Psoas muscle (tissue), 8 donors: ENCODE results near the gene FGFR1OP2. TPM values are rescaled to one million over a fixed set of nuclear protein-coding genes. Genes with fewer than 3 reads are reported as not detected.

ENCODE experiments used
- ATAC-seq, 4 donors: fragments of 200-7000 bp; cut with Tn5 transposase; one replicate each; pipeline ENCODE4 v1.9.1; 2020; ENCODE audit warnings: moderate library complexity in 3 of 4, mild to moderate bottlenecking in 2 of 4
- DNase-seq, 2 donors: peaks; one replicate each; pipeline ENCODE4 v3.0.0-alpha.2; 2020
- H3K27ac ChIP-seq: fragments of 200-600 bp; one replicate; pipeline ENCODE4 v1.8.0; 2022
- H3K27me3 ChIP-seq, 3 donors: fragments of 200-600 bp in 1 of 3; one replicate each; pipeline versions ENCODE4 v1.6.1 to v1.8.0; 2013 to 2022; ENCODE audit warnings: low read length in 2 of 3, mild to moderate bottlenecking in 2 of 3, moderate library complexity in 1 of 3; ENCODE audit not compliant: insufficient read depth in 3 of 3
- H3K36me3 ChIP-seq, 2 donors: fragments of 200-600 bp in 1 of 2; one replicate each; pipeline versions ENCODE4 v1.6.1 to v1.8.0; 2013 to 2022; ENCODE audit warnings: low read depth in 1 of 2, mild to moderate bottlenecking in 1 of 2, moderate library complexity in 1 of 2; ENCODE audit not compliant: insufficient read depth in 1 of 2
- H3K4me1 ChIP-seq: fragments of 200-600 bp; one replicate; pipeline ENCODE4 v1.8.0; 2022
- H3K4me3 ChIP-seq: fragments of 200-600 bp; one replicate; pipeline ENCODE4 v1.8.0; 2022; ENCODE audit warnings: mild to moderate bottlenecking
- H3K9me3 ChIP-seq: fragments of 200-600 bp; one replicate; pipeline ENCODE4 v1.8.0; 2022
- WGBS, 3 donors: extraction: QIAGEN DNeasy Blood & Tissue Kit; methylation state at CpG; one replicate each; pipeline versions ENCODE4 v1.1.6 to v1.1.7; 2013; 5-methylcytosine and 5-hydroxymethylcytosine counted together
- intact Hi-C, 2 donors: fragments of 100-400 bp; cut with DNase I; formaldehyde crosslinking; loops; one replicate each; pipeline versions ENCODE4 v1.11.0 to v1.14.2; 2022
- polyA plus RNA-seq, 3 donors: library from polyadenylated mRNA; stranded (reverse); fragments of 200-250 nt; gene quantifications; one replicate each; pipeline ENCODE4 v1.2.3, GENCODE V29; 2013
- total RNA-seq, 4 donors: library from RNA; stranded (reverse); fragmentation: NEBNext Ultra II Directional in 2 of 4; extraction: Animal tissue kit (Norgen Biotek cat#: 25700) in 2 of 4; gene quantifications; one replicate each; pipeline versions ENCODE4 v1.2.1 to v1.2.4, GENCODE V29; 2021 to 2023
- TF ChIP-seq, protein P1 (sequence below): fragments of 200-600 bp; IDR thresholded peaks from one replicate; pipeline ENCODE4 v1.8.0; 2022; ENCODE audit warnings: antibody characterized with exemption
- donor health status: healthy with polysubstance abuse.
- donor health status: DM: no; HTN: no; CAD: no; lungs with moderate emphysema.
- donor health status: Bipolar disorder and iron deficiency.
- donor health status: healthy.
- donor health status: DM: yes; HTN: yes; CAD: no.
- donor health status: DM: no; HTN: no; CAD: no.
- donor health status: DM: no; HTN: no; CAD: no.
- donor health status: DM: yes; HTN: yes; CAD: no.

FGFR1OP2 gene
- total and polyA plus RNA-seq, 7 donors: 18.0 to 40.5 (median 27.2) TPM

DNA sequence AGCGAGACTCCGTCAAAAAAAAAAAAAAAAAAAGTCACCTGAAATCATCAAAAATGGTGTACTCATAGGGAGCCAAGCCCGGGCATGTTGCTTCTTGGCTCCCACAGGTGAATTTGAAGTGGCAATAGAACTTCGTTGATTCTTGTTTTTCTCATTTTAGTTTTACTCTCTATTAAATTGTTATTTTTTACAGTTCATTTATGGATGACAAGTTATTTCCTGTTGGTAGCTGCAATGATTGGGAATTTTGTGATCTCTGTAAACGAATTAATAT is 74.6 kb downstream of the FGFR1OP2 start:
- no peak for ATAC-seq
- DNase-seq: no peak
- intact Hi-C loops: loop anchor here in 1 of 2 donors (10.0 kb wide), 2 partner anchors 158 to 302 kb away; no protein-coding TSS in a partner anchor
- 77 to 78% (median 77%) methylated on average over 4 to 5 of the region's 5 CpGs for WGBS, 3 donors
- no peaks in the 10 kb centered on the region for H3K9me3 ChIP-seq
- H3K36me3 ChIP-seq: no peaks in the 10 kb centered on the region
- H3K27me3 ChIP-seq: no peaks in the 10 kb centered on the region
- H3K27ac ChIP-seq: no peak overlapping the region
- peak overlapping the region; percentile 86 for H3K4me3 ChIP-seq
- TF ChIP-seq, protein P1, sequence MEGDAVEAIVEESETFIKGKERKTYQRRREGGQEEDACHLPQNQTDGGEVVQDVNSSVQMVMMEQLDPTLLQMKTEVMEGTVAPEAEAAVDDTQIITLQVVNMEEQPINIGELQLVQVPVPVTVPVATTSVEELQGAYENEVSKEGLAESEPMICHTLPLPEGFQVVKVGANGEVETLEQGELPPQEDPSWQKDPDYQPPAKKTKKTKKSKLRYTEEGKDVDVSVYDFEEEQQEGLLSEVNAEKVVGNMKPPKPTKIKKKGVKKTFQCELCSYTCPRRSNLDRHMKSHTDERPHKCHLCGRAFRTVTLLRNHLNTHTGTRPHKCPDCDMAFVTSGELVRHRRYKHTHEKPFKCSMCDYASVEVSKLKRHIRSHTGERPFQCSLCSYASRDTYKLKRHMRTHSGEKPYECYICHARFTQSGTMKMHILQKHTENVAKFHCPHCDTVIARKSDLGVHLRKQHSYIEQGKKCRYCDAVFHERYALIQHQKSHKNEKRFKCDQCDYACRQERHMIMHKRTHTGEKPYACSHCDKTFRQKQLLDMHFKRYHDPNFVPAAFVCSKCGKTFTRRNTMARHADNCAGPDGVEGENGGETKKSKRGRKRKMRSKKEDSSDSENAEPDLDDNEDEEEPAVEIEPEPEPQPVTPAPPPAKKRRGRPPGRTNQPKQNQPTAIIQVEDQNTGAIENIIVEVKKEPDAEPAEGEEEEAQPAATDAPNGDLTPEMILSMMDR: no peak
- H3K4me1 ChIP-seq: peaks cover 19% of the 10 kb centered on the region

DNA sequence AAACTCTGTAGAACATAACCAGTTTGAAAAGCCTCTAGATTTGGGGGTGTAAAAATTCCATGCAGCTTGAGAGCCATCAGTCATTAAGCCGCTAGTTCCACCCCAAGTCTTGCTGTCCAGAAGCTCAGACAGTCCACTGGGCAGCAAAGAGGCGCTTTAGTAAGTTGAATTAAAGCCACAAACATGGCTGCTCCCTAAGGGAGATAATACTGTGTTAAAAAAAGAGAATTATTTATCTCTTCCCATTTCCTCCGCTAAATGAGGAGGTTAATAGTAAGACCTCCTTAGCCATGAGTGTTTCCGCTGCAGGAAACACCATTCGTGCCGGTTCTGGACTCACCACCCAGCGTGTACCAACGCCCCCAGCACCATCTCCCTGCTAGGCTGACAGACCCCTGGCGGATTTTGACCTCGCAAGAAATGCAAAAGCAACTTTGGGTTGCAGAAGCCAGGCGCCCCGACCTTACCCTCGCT is 75.4 kb downstream of the FGFR1OP2 start:
- H3K4me1 ChIP-seq: peaks cover 19% of the 10 kb centered on the region
- ATAC-seq: peak; percentile 13 to 48 (median 16)
- WGBS, 3 donors: 1 to 2% (median 1%) methylated on average over 13 of the region's 13 CpGs
- no peaks in the 10 kb centered on the region for H3K27me3 ChIP-seq
- no peaks in the 10 kb centered on the region for H3K36me3 ChIP-seq
- H3K9me3 ChIP-seq: no peaks in the 10 kb centered on the region
- H3K27ac ChIP-seq: peak overlapping the region; percentile 90
- no peak for DNase-seq
- H3K4me3 ChIP-seq: peak overlapping the region; percentile 86
- TF ChIP-seq, protein P1: no peak
- intact Hi-C loops: loop anchor here (2.0 to 10.0 kb wide), 3 partner anchors 75 to 301 kb away; partner anchors contain the start of gene FGFR1OP2 (in 2 of the 2)

DNA sequence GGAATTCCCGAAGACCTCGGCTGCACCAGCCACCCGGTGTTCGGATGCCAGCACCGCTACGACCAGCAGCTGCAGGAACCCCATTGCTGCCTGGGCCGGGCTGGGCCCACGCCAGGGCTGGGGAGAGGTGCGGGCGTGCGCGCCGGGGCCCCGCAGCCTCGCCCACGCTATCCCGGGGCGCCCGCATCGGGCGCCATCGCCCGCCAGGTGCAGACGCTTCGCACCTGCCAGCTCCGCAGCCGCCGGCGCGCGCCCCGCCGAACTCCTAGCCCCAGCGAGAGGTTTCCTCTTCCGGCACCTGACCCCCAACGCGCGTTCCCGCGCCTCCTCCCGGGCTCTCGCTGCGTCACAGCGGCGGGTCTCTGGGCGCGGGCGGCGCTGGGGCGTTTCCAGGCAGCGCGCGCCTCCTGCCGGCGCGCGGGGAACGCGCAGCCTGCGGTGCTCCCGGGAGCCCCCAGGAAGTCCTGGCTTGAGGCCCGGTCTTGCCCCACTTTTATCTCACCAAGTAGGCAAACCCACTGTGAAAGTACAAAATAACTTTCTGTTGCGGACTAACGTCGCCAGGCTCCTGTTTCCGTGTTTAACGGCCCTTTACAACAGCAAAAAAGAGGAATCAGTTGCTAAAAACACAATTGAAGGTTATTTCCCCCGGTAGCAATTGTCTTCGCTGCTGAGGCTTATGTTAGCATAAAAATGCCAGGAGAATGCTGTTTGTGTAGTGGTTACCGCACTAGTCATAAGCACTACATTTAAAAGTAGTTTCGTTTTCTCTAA is 76.0 kb downstream of the FGFR1OP2 start, which contains the start of gene TM7SF3:
TSS of gene TM7SF3 (minus strand) at position 300 of the 774 bp plus-strand sequence. CDS start at position 84, 216 bp downstream.
- DNase-seq: peak; percentile 94 to 97
- Histone ChIP-seq H3K9me3 (no peaks in the 10 kb centered on the region), H3K4me1 (peaks cover 19% of the 10 kb centered on the region), H3K36me3 (no peaks in the 10 kb centered on the region), H3K27me3 (no peaks in the 10 kb centered on the region), H3K4me3 (peak within 1 kb of the TSS; percentile 86), H3K27ac (peak within 1 kb of the TSS; percentile 90)
- ATAC-seq: peak; percentile 97 to 98 (median 97)
- TF ChIP-seq, protein P1: peak; percentile 96
- WGBS, 3 donors: 0 to 1% (median 1%) methylated on average over 52 to 71 of the region's 71 CpGs
- intact Hi-C loops: loop anchor here (2.0 to 10.0 kb wide), 3 partner anchors 75 to 301 kb away; partner anchors contain the start of gene FGFR1OP2 (in 2 of the 2)

DNA sequence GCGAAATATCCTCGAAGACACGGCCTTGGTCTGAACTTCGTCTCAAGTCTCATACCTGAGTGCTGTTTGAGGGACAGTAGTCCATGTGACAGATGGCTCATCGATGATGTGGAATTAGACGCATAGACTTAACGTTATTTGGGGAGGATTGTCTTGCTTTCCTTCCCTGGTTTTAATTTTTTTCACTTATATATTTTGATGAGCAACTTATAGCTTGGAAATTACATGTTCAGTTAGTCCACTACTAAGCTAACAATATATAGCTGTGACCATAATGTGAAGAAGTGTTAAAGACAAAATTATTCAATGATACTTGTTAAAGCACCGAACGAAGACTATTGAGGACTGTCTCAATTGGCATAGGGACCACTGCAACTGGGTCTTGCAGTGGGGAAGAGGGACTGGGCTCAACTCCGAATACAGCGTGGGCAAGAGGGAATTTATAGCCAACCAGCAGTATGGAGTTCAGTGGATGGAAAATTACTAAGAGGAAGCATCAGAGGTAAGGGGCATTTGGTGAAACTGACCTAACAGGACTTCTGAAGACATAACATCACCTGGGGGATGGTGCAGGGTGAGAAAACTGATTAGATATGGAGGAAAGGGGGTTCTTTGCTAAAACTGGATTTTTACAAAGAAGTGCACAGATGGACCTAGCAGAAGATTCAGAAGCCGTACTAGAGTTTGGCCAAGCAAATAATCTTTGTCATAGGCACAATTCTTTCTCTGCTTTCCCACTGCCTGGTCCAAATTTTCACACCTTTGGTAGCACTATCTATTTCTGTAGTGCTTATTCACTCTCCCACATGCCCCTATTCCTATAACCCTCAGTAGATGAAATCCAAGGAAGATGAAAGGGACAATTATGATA is 76.8 kb downstream of the FGFR1OP2 start:
- Histone ChIP-seq H3K27me3 (no peaks in the 10 kb centered on the region), H3K27ac (peak overlapping the region; percentile 90), H3K4me1 (peaks cover 19% of the 10 kb centered on the region), H3K4me3 (peak overlapping the region; percentile 86), H3K9me3 (no peaks in the 10 kb centered on the region), H3K36me3 (no peaks in the 10 kb centered on the region)
- DNase-seq (no peak), ATAC-seq (peak in 3 of 4 donors; percentile 14 to 46 (median 44))
- 43 to 53% (median 43%) methylated on average over 12 of the region's 12 CpGs for WGBS, 3 donors
- TF ChIP-seq, protein P1: no peak
- intact Hi-C loops: loop anchor here (2.0 to 10.0 kb wide), 4 partner anchors 76 to 300 kb away; partner anchors contain the start of gene FGFR1OP2 (in 2 of the 2)
